Erythroblast (primary cell): ENCODE data around the gene KCNB1.
"Not testable (repeated sequence)": the region's sequence is repeated elsewhere in the genome, so short reads cannot be mapped to it uniquely, and the experiment has no call there.

Experiments used
- DNase-seq, 2 experiments: peaks; one replicate each; lab custom pipeline; 2025; lab: John Stamatoyannopoulos, UW
- GATA1 ChIP-seq: IDR thresholded peaks from 2 replicates; pipeline ENCODE4 v1.6.1; 2011; ENCODE audit warnings: low read depth, mild to moderate bottlenecking, control low read depth, low read length, moderate library complexity
- POLR2A ChIP-seq: IDR thresholded peaks from 2 replicates; pipeline ENCODE4 v1.6.1; 2011; ENCODE audit warnings: mild to moderate bottlenecking, low read length

The KCNB1 gene

GRCh38 chr20:49426873-49427272 is 55.6 kb downstream of the KCNB1 start:
- TF ChIP-seq GATA1: no peak
- no peak for TF ChIP-seq POLR2A
- DNase-seq: peak in 1 of 2 experiments; percentile 4

- TF ChIP-seq GATA1 (no peak), POLR2A (no peak)
- no peak for DNase-seq
These were observed 56.1 kb downstream of the KCNB1 start for GRCh38 chr20:49426395-49426794.

- DNase-seq: no peak
- TF ChIP-seq POLR2A (no peak), GATA1 (no peak)
These were observed 57.9 kb downstream of the KCNB1 start for GRCh38 chr20:49424536-49424935.

- no peak for DNase-seq
- TF ChIP-seq GATA1: no peak
- no peak for TF ChIP-seq POLR2A
These were observed 60.3 kb downstream of the KCNB1 start for GRCh38 chr20:49422161-49422560.

- no peak for DNase-seq
- no peak for TF ChIP-seq GATA1
- TF ChIP-seq POLR2A: no peak
These were observed 61.6 kb downstream of the KCNB1 start for GRCh38 chr20:49420811-49421295.

- TF ChIP-seq GATA1 (no peak), POLR2A (no peak)
- no peak for DNase-seq
These were observed 62.2 kb downstream of the KCNB1 start for GRCh38 chr20:49420292-49420691.

- TF ChIP-seq GATA1: no peak
- no peak for TF ChIP-seq POLR2A
- no peak for DNase-seq
These were observed 62.7 kb downstream of the KCNB1 start for GRCh38 chr20:49419785-49420184.

GRCh38 chr20:49418809-49419208 is 63.7 kb downstream of the KCNB1 start:
- DNase-seq: no peak
- TF ChIP-seq GATA1: no peak
- no peak for TF ChIP-seq POLR2A

GRCh38 chr20:49417843-49418555 is 64.5 kb downstream of the KCNB1 start:
- no peak for DNase-seq
- no peak for TF ChIP-seq POLR2A
- TF ChIP-seq GATA1: no peak

- no peak for DNase-seq
- no peak for TF ChIP-seq GATA1
- TF ChIP-seq POLR2A: no peak
These were observed 66.8 kb downstream of the KCNB1 start for GRCh38 chr20:49415668-49416044.

- TF ChIP-seq GATA1: no peak
- no peak for TF ChIP-seq POLR2A
- no peak for DNase-seq
These were observed 67.3 kb downstream of the KCNB1 start for GRCh38 chr20:49415005-49415667.

- DNase-seq: no peak
- TF ChIP-seq POLR2A (no peak), GATA1 (no peak)
These were observed 68.8 kb downstream of the KCNB1 start for GRCh38 chr20:49413677-49414076.

- DNase-seq: no peak
- no peak for TF ChIP-seq POLR2A
- no peak for TF ChIP-seq GATA1
These were observed 69.5 kb downstream of the KCNB1 start for GRCh38 chr20:49412953-49413352.

- no peak for TF ChIP-seq GATA1
- no peak for TF ChIP-seq POLR2A
- no peak for DNase-seq
These were observed 70.2 kb downstream of the KCNB1 start for GRCh38 chr20:49412254-49412653.

- DNase-seq: peak in 1 of 2 experiments; percentile 20
- TF ChIP-seq GATA1 (no peak), POLR2A (no peak)
These were observed 71.1 kb downstream of the KCNB1 start for GRCh38 chr20:49411221-49411925.

GRCh38 chr20:49409975-49410621 is 72.4 kb downstream of the KCNB1 start:
- DNase-seq: not testable (repeated sequence)
